Measurements from ENCODE around the gene NBEA. TPM values are rescaled to one million over a fixed set of nuclear protein-coding genes. Genes with fewer than 3 reads are reported as not detected.

Gene NBEA
- total RNA-seq, 1 experiment from 2014 or later: 0.54 TPM

DNA sequence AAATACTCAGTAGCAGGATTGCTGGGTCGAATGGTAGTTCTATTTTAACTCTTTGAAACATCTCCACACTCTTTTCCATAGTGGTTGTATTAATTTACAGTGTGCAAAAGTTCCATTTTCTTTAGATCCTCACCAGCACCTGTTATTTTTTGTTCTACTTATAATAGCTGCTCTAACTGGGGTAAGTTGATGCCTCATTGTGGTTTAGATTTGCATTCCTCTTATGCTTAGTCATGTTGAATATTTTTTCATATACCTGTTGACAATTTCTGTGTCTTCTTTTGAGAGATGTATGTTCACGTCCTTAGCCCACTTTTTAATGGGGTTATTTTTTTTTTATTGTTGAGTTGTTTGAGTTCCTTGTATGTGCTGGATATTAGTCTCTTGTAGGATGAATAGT is 144.6 kb downstream of the NBEA start:
- H3K27me3 Mint-ChIP-seq (ENCODE audit: insufficient read depth, unreplicated experiment): no peaks in the 10 kb centered on the region
- no peak overlapping the region for H3K4me3 ChIP-seq (ENCODE audit: low read depth, low read length)
- ChIA-PET CTCF (interaction anchor here (0.6 kb wide), 1 partner anchor 96 kb away, joined by 3 read pairs; no protein-coding TSS in a partner anchor), POLR2A (no interaction called here)
- intact Hi-C loops (cut with micrococcal nuclease; ENCODE audit: unreplicated experiment): no loop called here
- no peaks in the 10 kb centered on the region for H3K36me3 ChIP-seq (ENCODE audit: control insufficient read depth, insufficient read depth, low read length)
- H3K27ac Mint-ChIP-seq (ENCODE audit: unreplicated experiment): no peak overlapping the region
- H3K4me1 ChIP-seq: no peaks in the 10 kb centered on the region
- H3K4me3 Mint-ChIP-seq (ENCODE audit: unreplicated experiment): no peak overlapping the region
- H3K4me1 Mint-ChIP-seq (ENCODE audit: low read depth, unreplicated experiment): no peaks in the 10 kb centered on the region
- no TSS peak for BruUV-seq (replicated peaks)
- H3K9me3 ChIP-seq: no peaks in the 10 kb centered on the region
- no peaks in the 10 kb centered on the region for H3K27me3 ChIP-seq (replicated peaks; ENCODE audit: control insufficient read depth, insufficient read depth, low read length)
- TF ChIP-seq, protein P1, sequence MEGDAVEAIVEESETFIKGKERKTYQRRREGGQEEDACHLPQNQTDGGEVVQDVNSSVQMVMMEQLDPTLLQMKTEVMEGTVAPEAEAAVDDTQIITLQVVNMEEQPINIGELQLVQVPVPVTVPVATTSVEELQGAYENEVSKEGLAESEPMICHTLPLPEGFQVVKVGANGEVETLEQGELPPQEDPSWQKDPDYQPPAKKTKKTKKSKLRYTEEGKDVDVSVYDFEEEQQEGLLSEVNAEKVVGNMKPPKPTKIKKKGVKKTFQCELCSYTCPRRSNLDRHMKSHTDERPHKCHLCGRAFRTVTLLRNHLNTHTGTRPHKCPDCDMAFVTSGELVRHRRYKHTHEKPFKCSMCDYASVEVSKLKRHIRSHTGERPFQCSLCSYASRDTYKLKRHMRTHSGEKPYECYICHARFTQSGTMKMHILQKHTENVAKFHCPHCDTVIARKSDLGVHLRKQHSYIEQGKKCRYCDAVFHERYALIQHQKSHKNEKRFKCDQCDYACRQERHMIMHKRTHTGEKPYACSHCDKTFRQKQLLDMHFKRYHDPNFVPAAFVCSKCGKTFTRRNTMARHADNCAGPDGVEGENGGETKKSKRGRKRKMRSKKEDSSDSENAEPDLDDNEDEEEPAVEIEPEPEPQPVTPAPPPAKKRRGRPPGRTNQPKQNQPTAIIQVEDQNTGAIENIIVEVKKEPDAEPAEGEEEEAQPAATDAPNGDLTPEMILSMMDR (IDR thresholded peaks at IDR 0.05; ENCODE audit: insufficient read depth in 1 of 2, low read depth in 1 of 2, low read length in 1 of 2, severe bottlenecking in 1 of 2, unreplicated experiment in 1 of 2): no peak
- DNase-seq: no peak
- no peaks in the 10 kb centered on the region for H3K9me3 Mint-ChIP-seq (ENCODE audit: unreplicated experiment)
- H3K36me3 Mint-ChIP-seq (ENCODE audit: insufficient read depth, unreplicated experiment): no peaks in the 10 kb centered on the region

DNA sequence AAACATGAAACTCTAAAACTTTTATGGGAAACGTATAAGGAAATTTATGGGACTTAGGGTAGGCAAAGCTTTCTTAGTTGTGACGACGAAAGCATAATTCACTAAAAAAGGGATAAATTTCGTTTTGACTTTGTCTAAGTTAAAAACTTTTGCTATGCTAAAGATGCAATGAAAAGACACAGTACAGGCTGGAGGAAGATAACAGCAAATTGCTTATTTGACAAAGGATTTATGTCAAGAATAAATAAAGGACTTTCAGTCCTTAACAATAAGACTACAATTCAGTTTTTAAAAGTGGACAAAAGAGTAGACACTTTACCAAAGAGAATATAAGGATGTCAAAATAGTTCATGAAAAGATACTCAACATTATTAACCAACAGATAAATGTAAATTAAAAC is 150.2 kb downstream of the NBEA start:
- ChIA-PET POLR2A (no interaction called here), CTCF (no interaction called here)
- H3K4me3 ChIP-seq (ENCODE audit: low read depth, low read length): no peak overlapping the region
- no TSS peak for BruUV-seq (replicated peaks)
- Mint-ChIP-seq H3K4me3 (ENCODE audit: unreplicated experiment) (no peak overlapping the region), H3K4me1 (ENCODE audit: low read depth, unreplicated experiment) (no peaks in the 10 kb centered on the region), H3K36me3 (ENCODE audit: insufficient read depth, unreplicated experiment) (no peaks in the 10 kb centered on the region), H3K27ac (ENCODE audit: unreplicated experiment) (no peak overlapping the region), H3K9me3 (ENCODE audit: unreplicated experiment) (no peaks in the 10 kb centered on the region), H3K27me3 (ENCODE audit: insufficient read depth, unreplicated experiment) (no peaks in the 10 kb centered on the region)
- no peaks in the 10 kb centered on the region for H3K36me3 ChIP-seq (ENCODE audit: control insufficient read depth, insufficient read depth, low read length)
- no peaks in the 10 kb centered on the region for H3K4me1 ChIP-seq
- intact Hi-C loops (cut with micrococcal nuclease; ENCODE audit: unreplicated experiment): no loop called here
- H3K27me3 ChIP-seq (replicated peaks; ENCODE audit: control insufficient read depth, insufficient read depth, low read length): no peaks in the 10 kb centered on the region
- DNase-seq: no peak
- no peaks in the 10 kb centered on the region for H3K9me3 ChIP-seq
- TF ChIP-seq, protein P1 (IDR thresholded peaks at IDR 0.05; ENCODE audit: insufficient read depth in 1 of 2, low read depth in 1 of 2, low read length in 1 of 2, severe bottlenecking in 1 of 2, unreplicated experiment in 1 of 2): no peak

DNA sequence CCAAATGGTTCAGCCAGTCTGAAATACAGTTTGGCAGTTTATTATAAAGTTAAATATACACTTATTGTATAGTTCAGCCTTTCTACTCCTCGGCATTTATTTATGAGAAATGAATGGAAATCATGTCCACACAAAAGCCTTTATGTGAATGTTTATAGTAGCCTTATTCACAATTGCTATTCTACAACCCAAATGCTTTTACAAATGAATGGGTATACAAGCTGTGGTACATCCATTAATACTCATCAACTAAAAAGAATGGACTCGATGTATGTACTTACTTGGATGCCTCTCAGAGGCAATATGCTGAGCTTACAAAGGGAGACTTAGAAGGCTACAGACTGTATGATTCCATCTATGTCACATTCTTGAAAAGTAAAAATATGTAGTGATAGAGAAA is 150.7 kb downstream of the NBEA start:
- Histone ChIP-seq H3K4me1 (no peaks in the 10 kb centered on the region), H3K9me3 (no peaks in the 10 kb centered on the region), H3K4me3 (ENCODE audit: low read depth, low read length) (no peak overlapping the region), H3K36me3 (ENCODE audit: control insufficient read depth, insufficient read depth, low read length) (no peaks in the 10 kb centered on the region), H3K27me3 (replicated peaks; ENCODE audit: control insufficient read depth, insufficient read depth, low read length) (no peaks in the 10 kb centered on the region)
- BruUV-seq (replicated peaks): no TSS peak
- no peak for DNase-seq
- TF ChIP-seq, protein P1 (IDR thresholded peaks at IDR 0.05; ENCODE audit: insufficient read depth in 1 of 2, low read depth in 1 of 2, low read length in 1 of 2, severe bottlenecking in 1 of 2, unreplicated experiment in 1 of 2): no peak
- ChIA-PET CTCF (no interaction called here), POLR2A (no interaction called here)
- no peaks in the 10 kb centered on the region for H3K36me3 Mint-ChIP-seq (ENCODE audit: insufficient read depth, unreplicated experiment)
- H3K4me1 Mint-ChIP-seq (ENCODE audit: low read depth, unreplicated experiment): no peaks in the 10 kb centered on the region
- no peaks in the 10 kb centered on the region for H3K27me3 Mint-ChIP-seq (ENCODE audit: insufficient read depth, unreplicated experiment)
- intact Hi-C loops (cut with micrococcal nuclease; ENCODE audit: unreplicated experiment): no loop called here
- H3K4me3 Mint-ChIP-seq (ENCODE audit: unreplicated experiment): no peak overlapping the region
- H3K9me3 Mint-ChIP-seq (ENCODE audit: unreplicated experiment): no peaks in the 10 kb centered on the region
- no peak overlapping the region for H3K27ac Mint-ChIP-seq (ENCODE audit: unreplicated experiment)
